NCI-H345 (cell line): ENCODE results near the gene FANCD2.
"Not testable (repeated sequence)": the region's sequence is repeated elsewhere in the genome, so short reads cannot be mapped to it uniquely, and the experiment has no call there.

Source experiments
- DNase-seq: peaks from one replicate; lab custom pipeline; 2025; lab: John Stamatoyannopoulos, UW

The FANCD2 gene

GRCh38 chr3:10026084-10026890, at the start of gene FANCD2:
FANCD2 (plus strand) TSS chr3:10026437; CDS start chr3:10028658, 2,221 bp downstream.
- DNase-seq, result peak; percentile 75

DNA sequence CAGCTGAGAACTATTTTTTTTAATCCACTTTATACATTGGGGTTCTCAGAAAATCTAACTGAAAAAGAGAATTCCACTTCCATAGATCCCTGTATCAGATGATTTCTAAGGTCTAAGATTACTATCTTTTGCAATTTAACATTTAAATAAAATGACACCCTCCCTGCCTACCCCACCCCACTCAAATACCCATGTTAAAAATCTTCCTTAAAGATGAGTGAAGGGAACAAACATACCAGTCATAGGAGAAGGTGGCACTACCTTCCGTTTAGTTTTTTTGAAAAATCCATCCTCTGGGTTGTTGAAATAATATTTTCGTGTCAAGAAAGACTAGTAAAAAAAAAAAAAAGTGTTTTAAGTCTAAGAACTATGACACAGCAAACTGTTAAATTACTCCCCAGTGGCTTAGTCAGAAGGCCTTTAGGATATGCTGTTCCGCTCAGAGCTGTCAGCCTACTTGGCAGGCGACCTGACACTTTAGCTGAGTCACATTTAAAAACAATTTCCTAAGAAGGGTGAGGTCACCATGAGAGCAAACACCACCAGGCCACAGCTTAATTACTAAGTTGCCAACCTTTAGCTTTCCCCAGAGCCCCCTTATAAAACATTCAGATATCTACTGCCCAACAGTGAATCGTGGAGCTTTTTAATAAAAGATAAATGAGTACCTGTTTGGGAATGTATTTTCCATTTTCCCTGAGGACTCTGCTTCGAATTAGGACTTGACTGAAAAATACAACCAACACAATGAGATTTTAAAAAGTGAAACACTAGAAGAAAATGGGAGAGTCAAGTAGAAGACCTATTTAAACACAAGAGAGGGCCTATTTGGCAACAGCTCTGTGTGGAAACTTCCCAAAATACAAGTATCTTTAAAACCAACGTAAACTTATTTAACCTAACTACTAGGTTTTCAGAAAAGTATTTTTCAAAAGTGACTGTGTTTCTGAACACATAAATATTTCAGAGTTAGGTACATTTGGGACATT, 49.2 kb upstream of the FANCD2 start:
- no peak for DNase-seq

- DNase-seq, result no peak
Observed at GRCh38 chr3:9978710-9979305, 47.4 kb upstream of the FANCD2 start.

- no peak for DNase-seq
Observed at GRCh38 chr3:9980251-9980650, 46.0 kb upstream of the FANCD2 start.

- DNase-seq, result no peak
Observed at GRCh38 chr3:9986230-9986725, 40.0 kb upstream of the FANCD2 start.

- DNase-seq, result no peak
Observed at GRCh38 chr3:9994086-9994844, 32.0 kb upstream of the FANCD2 start.

GRCh38 chr3:10000686-10001085, 25.6 kb upstream of the FANCD2 start:
- no peak for DNase-seq

- DNase-seq, result no peak
Observed at GRCh38 chr3:10002951-10003350, 23.3 kb upstream of the FANCD2 start.

DNA sequence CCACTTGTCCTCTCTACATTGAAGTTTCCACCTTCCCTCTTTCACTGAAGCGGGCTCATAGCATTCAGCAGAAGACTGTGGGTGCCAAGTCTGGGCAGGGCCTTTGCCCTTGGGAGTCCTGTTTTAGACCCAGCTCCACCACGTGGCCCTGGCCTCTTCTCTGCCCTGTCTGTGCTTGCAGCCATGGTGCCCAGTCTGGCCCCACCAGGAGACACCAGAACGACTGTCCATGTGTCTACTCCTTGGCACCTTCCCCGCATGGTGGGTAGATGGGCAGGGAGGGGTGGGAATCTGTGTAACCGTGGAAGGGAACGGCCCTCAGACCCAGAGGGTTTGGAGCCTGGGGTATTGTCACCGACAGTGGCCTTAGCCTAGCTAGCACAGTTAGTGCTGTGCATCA, 21.7 kb upstream of the FANCD2 start:
- no peak for DNase-seq

DNA sequence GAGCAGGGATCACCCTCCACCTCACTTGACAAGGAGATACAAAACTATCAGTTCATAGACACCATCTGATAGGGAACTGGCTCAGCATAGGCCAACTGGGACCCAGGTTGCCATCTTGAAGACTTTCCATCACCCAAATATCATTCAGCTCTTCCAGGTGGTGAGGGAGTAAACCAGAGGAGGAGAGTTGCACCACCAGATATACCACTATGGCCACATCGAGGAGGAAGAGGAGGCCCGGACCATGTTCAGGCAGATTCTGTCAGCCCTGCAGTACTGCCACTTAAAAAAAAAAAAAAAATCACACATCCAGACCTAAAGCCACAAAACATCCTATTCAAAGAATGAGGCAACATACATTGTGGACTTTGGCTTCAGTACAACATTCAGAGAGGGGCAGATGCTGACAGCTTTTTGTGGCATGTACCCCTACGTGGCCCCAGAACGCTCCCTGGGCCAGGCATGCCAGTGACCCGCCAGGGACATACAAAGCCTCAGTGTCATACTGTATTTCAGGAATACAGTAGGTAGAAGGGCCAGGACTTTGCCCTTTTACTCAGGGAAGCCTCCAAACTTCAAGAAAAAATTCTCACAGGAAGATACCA, 21.2 kb upstream of the FANCD2 start:
- no peak for DNase-seq

DNA sequence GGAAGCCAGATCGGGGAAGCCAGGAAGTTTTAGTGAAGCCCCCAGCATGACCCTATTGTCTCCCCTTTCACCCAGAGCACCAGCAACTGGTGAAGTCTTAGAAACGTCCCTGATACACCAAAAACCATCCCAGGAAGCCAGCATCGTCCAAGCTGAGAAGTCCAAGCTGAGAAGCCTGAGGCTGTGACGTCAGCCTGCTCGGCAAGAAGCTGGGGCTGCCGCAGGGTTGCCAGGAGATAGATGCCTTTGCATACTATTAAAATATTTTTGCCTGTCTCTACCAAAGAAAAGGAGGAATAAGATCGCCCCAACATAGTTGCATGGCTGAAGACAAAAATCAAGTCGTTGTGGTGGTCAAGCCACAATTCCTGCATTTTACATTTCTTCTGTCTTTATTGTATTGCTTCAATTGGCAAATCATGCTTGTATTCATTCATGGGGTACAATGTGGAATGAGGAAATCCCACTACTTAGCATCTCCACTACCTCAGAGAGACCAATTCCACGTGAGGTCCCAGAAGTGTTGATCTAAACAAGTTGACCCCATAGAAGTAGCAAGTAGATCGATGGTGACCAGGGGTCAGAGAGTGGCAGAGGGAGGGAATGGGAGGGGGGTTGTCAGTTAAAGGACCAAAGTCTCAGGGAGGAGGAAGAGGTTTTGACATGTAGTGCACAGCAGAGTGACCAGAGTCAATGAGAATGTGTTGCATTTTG, 20.0 kb upstream of the FANCD2 start:
- no peak for DNase-seq

- no peak for DNase-seq
Observed at GRCh38 chr3:10006762-10007090, 19.5 kb upstream of the FANCD2 start.

DNA sequence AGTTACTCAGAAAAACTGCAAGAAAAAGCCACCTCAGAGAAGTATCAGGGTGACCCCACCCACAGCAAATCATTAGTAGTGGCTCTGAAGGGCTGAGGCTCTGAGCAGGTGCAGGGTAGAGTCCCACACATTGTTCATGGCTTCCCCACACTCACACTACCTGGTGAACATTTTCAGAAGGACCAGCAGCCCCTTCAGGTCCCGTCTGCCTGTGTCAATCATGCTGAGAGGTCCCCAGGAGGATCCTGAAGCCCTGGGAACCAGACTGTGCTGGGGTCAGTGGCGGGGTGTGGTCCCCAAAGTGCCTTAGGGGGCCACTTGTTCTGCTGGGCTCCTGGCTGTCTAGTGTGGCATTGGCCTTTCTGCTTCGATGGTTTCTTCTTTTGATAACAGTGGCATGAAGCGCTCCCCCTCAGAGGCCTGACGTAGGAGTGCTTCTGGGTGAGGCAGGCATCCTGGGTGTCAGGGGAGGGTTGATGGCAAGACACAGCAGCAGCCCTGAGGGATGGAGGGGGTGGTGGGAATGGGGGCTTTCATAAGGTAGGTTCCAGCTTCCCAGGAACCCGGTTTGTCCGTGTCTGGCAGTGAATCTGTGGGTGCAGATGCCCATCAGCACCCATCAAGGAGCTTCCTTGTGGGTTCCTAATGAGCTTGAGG, 19.0 kb upstream of the FANCD2 start:
- DNase-seq, result no peak

DNA sequence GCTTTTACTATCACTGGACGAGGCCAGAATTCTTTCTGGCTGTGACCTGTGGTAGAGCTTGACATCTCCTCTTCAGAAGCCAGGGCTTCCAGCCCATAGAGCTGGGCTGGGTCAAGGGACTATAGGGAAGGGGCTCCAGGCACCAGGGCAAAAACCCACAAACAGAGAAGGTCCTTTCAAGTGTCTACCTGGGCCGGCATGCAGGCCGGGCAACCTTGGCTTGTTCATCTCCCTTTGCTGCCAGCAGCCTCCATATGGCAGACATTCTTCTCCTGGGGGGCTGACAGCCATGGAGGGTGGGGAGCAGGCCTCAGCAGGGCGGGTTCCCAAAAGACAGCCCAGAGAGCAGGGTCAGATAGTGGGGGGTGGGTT, 18.0 kb upstream of the FANCD2 start:
- not testable (repeated sequence) for DNase-seq

GRCh38 chr3:10008588-10009344, 17.5 kb upstream of the FANCD2 start:
- peak; percentile 73 for DNase-seq

- no peak for DNase-seq
Observed at GRCh38 chr3:10010421-10010877, 15.8 kb upstream of the FANCD2 start.

DNA sequence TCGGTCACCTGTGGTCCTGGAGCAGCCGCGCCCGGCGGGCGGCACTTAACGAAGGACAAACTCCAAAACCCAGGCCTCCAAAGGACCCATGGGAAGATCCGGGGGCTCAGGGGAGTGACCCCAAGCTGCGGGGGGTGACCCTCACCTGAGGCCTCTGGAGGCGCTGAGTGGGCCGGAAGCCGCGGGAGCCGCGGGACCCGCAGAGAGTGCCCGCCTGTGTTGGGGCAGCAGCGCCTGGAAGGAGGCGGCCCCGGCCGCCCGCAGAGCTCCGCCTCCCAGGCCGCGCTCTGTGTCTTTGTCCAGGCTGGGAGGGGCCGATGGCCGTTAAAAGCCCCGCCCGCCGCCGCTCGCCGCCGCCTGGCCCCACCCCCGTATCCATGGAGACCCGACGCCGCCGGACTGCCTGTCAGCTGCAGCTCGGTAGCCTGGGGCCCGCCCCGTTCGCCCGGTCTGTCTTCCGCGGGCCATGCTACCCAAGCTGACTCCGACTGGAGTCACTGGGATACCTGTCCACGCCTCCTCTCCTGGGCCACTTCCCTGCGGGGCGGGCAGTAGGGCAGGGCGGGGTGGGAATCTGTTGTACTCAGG, 15.3 kb upstream of the FANCD2 start:
- DNase-seq, result peak; percentile 87

GRCh38 chr3:10011631-10012030, 14.6 kb upstream of the FANCD2 start:
- no peak for DNase-seq

GRCh38 chr3:10012106-10012505, 14.1 kb upstream of the FANCD2 start:
- DNase-seq, result no peak
